DOHH2 (cell line): ENCODE results near the gene LRRC8B.

Experiments used
- H3F3A ChIP-seq: fragments of 200-600 bp; sonication (generic), shearing (Covaris generic); 2 replicates; pipeline ENCODE4 v1.6.0; 2016; ENCODE audit warnings: antibody characterized with exemption, mild to moderate bottlenecking; ENCODE audit not compliant: control insufficient read depth, insufficient read depth
- H3K27ac ChIP-seq: fragments of 200-600 bp; sonication (generic); 2 replicates; pipeline ENCODE4 v1.5.1; 2014; ENCODE audit warnings: low read depth, mild to moderate bottlenecking, low read length, moderate library complexity
- H3K27me3 ChIP-seq: fragments of 200-600 bp; sonication (generic); 2 replicates; pipeline ENCODE4 v1.6.1; 2014; ENCODE audit warnings: mild to moderate bottlenecking, low read length, mixed read lengths; ENCODE audit not compliant: control insufficient read depth
- H3K36me3 ChIP-seq: fragments of 200-600 bp; sonication (generic); 2 replicates; pipeline ENCODE4 v1.6.1; 2014; ENCODE audit warnings: mild to moderate bottlenecking, low read length, moderate library complexity, mixed read lengths; ENCODE audit not compliant: control insufficient read depth
- H3K4me1 ChIP-seq: fragments of 200-600 bp; sonication (generic); 2 replicates; pipeline ENCODE4 v1.6.1; 2014; ENCODE audit warnings: mild to moderate bottlenecking, low read length, mixed read lengths; ENCODE audit not compliant: control insufficient read depth
- H3K4me2 ChIP-seq: fragments of 200-600 bp; sonication (generic); 2 replicates; pipeline ENCODE4 v1.6.0; 2014; ENCODE audit warnings: mild to moderate bottlenecking, low read length, moderate library complexity
- H3K4me3 ChIP-seq: fragments of 200-600 bp; sonication (generic); 2 replicates; pipeline ENCODE4 v1.5.1; 2014; ENCODE audit warnings: mild to moderate bottlenecking, low read length, mixed read lengths
- H3K79me2 ChIP-seq: fragments of 200-600 bp; sonication (generic); 2 replicates; pipeline ENCODE4 v1.6.1; 2014; ENCODE audit warnings: mild to moderate bottlenecking, low read length, mixed read lengths; ENCODE audit not compliant: control insufficient read depth
- H3K9me2 ChIP-seq: fragments of 200-600 bp; sonication (generic); replicated peaks from 2 replicates; pipeline ENCODE4 v1.6.1; 2014; ENCODE audit warnings: mild to moderate bottlenecking, low read length, mixed read lengths; ENCODE audit not compliant: control insufficient read depth
- H3K9me3 ChIP-seq: fragments of 200-600 bp; sonication (generic); 2 replicates; pipeline ENCODE4 v1.6.1; 2014; ENCODE audit warnings: antibody characterized with exemption, low read length, mixed read lengths; ENCODE audit not compliant: control insufficient read depth, insufficient read depth
- H4K20me1 ChIP-seq: fragments of 200-600 bp; sonication (generic); 2 replicates; pipeline ENCODE4 v1.6.0; 2014; ENCODE audit warnings: low read depth, mild to moderate bottlenecking, antibody characterized with exemption, low read length, moderate library complexity; ENCODE audit not compliant: control insufficient read depth, insufficient read depth
- EZH2phosphoT487 ChIP-seq: fragments of 200-600 bp; sonication (generic); IDR thresholded peaks from 2 replicates; pipeline ENCODE4 v1.6.1; 2017; ENCODE audit warnings: borderline replicate concordance, mild to moderate bottlenecking, antibody characterized with exemption, low read length, moderate library complexity, mixed read lengths
- TF ChIP-seq, protein P1 (sequence below): fragments of 200-600 bp; sonication (generic); IDR thresholded peaks from one replicate; pipeline ENCODE4 v1.5.1; 2014; ENCODE audit warnings: antibody characterized with exemption, mild to moderate bottlenecking, low read depth, low read length; ENCODE audit not compliant: poor library complexity, severe bottlenecking

LRRC8B gene

GRCh38 chr1:89528382-89528780 is 3.8 kb downstream of the LRRC8B start:
- peaks cover 1% of the 10 kb centered on the region for H3F3A ChIP-seq
- no peak for TF ChIP-seq EZH2phosphoT487
- TF ChIP-seq, protein P1, sequence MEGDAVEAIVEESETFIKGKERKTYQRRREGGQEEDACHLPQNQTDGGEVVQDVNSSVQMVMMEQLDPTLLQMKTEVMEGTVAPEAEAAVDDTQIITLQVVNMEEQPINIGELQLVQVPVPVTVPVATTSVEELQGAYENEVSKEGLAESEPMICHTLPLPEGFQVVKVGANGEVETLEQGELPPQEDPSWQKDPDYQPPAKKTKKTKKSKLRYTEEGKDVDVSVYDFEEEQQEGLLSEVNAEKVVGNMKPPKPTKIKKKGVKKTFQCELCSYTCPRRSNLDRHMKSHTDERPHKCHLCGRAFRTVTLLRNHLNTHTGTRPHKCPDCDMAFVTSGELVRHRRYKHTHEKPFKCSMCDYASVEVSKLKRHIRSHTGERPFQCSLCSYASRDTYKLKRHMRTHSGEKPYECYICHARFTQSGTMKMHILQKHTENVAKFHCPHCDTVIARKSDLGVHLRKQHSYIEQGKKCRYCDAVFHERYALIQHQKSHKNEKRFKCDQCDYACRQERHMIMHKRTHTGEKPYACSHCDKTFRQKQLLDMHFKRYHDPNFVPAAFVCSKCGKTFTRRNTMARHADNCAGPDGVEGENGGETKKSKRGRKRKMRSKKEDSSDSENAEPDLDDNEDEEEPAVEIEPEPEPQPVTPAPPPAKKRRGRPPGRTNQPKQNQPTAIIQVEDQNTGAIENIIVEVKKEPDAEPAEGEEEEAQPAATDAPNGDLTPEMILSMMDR = no peak
- H3K4me3 ChIP-seq = no peak overlapping the region
- no peaks in the 10 kb centered on the region for H4K20me1 ChIP-seq
- no peaks in the 10 kb centered on the region for H3K9me2 ChIP-seq
- H3K27me3 ChIP-seq = no peaks in the 10 kb centered on the region
- peaks cover 82% of the 10 kb centered on the region for H3K79me2 ChIP-seq
- H3K36me3 ChIP-seq = peaks cover 25% of the 10 kb centered on the region
- peaks cover 38% of the 10 kb centered on the region for H3K4me1 ChIP-seq
- H3K4me2 ChIP-seq = no peak overlapping the region
- H3K27ac ChIP-seq = no peak overlapping the region
- H3K9me3 ChIP-seq = no peaks in the 10 kb centered on the region

DNA sequence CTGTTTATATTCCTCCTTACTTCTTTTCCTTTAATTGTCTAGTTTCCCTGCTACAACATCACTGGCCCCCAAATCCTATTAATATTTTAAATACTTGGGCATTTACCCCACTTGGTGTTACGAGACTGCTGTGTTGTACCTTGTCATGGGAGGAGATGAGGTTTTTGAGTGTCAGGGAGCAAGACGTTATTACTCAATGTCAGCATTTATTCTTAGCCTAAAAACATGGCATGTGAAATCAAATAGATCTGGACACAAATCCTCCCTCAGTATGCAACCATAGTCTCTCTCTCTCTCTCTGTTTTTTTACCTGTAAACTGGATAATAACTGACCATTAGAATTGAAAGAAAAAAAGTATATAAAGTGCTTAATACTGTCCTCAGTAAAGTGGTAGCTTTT is 4.6 kb downstream of the LRRC8B start:
- Histone ChIP-seq H3K9me3 (no peaks in the 10 kb centered on the region), H3K4me2 (no peak overlapping the region), H3K36me3 (peaks cover 25% of the 10 kb centered on the region), H3F3A (no peaks in the 10 kb centered on the region; the same call in 1 of the 2 replicates), H3K79me2 (peaks cover 89% of the 10 kb centered on the region), H3K4me1 (peaks cover 30% of the 10 kb centered on the region), H3K27me3 (no peaks in the 10 kb centered on the region), H3K27ac (no peak overlapping the region), H3K4me3 (no peak overlapping the region), H4K20me1 (no peaks in the 10 kb centered on the region), H3K9me2 (no peaks in the 10 kb centered on the region)
- no peak for TF ChIP-seq EZH2phosphoT487
- TF ChIP-seq, protein P1 = no peak

DNA sequence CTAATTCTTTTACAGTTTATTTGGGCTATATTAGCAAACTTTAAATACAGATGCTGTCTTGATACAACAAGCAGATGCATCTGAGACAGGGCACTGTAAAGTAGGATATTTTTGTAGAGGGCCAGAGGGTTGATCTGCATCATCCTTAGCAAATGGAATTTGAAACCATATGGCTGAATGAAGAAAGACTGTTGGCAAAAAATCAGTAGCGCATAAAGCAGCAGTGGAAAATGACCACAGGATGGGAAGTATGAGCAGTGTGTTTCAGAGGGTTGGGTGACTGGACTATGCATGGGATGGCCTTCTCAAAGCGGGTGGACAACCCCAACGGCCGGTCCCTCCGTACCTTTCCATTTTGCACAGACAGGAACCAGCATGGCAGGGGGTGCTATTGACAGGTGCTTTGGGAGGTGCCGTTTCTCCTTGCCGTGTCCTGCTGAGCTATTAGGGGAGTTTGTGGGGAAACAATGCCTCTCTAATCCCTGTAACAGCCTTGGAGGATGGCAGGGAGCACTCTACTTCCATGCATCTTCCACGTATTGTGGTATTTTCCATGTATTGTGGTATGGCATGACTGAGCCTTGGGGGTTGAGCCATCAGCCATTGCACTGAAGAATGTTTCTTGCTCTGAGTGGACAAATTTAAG is 5.9 kb downstream of the LRRC8B start:
- H3K27ac ChIP-seq = no peak overlapping the region
- H3K79me2 ChIP-seq = peaks cover 93% of the 10 kb centered on the region
- no peaks in the 10 kb centered on the region; the same call in 1 of the 2 replicates for H3F3A ChIP-seq
- no peak for TF ChIP-seq EZH2phosphoT487
- TF ChIP-seq, protein P1 = no peak
- H3K4me2 ChIP-seq = no peak overlapping the region
- H4K20me1 ChIP-seq = no peaks in the 10 kb centered on the region
- no peaks in the 10 kb centered on the region for H3K9me2 ChIP-seq
- H3K4me1 ChIP-seq = peaks cover 24% of the 10 kb centered on the region
- peaks cover 20% of the 10 kb centered on the region for H3K36me3 ChIP-seq
- no peak overlapping the region for H3K4me3 ChIP-seq
- H3K27me3 ChIP-seq = no peaks in the 10 kb centered on the region
- no peaks in the 10 kb centered on the region for H3K9me3 ChIP-seq
